ENCODE measurements around the gene TMEM178A. TPM values are rescaled to one million over a fixed set of nuclear protein-coding genes. Genes with fewer than 3 reads are reported as not detected.

The TMEM178A gene
- total RNA-seq, 1 donor from 2014 or later: 32.9 TPM

DNA sequence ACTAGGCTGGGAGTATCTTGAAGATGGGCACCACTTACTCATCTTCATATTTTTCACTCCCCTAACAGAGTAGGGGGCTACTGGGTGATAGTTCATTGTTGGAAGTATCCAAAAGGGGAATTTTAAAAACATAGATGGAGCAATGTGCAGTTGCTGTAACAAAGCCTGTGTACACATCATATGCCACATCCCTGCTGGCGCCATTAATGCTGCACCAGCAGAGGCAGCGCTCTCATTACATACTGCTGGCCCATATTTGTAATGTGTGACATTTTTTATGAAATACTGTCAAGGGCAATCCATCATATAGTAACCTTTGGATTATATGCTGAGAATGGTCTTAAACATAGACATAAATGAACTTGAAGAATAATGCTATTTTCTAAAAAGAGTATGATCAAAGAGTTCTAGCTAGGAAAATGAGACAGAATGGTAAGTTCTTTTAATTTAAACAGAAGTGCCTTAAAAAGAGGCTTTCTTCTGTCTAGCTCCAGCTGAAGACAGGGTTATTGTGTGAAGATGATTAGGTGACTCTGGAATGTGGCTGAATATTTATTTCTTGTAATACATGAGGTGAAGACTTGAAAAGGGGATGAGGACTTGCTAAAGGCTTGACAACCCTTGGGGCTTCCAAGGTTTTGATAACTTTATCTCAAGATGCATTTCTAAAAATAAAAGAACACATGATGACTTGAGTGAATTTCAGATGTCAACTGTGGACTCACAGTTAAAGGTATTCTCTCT, 2.4 kb upstream of the TMEM178A start:
- Mint-ChIP-seq H3K9me3 (ENCODE audit: low read depth) (no peaks in the 10 kb centered on the region), H3K27ac (no peak overlapping the region), H3K27me3 (peaks cover 8% of the 10 kb centered on the region), H3K4me1 (ENCODE audit: low read depth) (peaks cover 25% of the 10 kb centered on the region), H3K36me3 (ENCODE audit: insufficient read depth) (no peaks in the 10 kb centered on the region), H3K4me3 (ENCODE audit: low read depth) (no peak overlapping the region)
- no peak for DNase-seq (ENCODE audit: low spot score, unreplicated experiment)
- TF ChIP-seq, protein P1, sequence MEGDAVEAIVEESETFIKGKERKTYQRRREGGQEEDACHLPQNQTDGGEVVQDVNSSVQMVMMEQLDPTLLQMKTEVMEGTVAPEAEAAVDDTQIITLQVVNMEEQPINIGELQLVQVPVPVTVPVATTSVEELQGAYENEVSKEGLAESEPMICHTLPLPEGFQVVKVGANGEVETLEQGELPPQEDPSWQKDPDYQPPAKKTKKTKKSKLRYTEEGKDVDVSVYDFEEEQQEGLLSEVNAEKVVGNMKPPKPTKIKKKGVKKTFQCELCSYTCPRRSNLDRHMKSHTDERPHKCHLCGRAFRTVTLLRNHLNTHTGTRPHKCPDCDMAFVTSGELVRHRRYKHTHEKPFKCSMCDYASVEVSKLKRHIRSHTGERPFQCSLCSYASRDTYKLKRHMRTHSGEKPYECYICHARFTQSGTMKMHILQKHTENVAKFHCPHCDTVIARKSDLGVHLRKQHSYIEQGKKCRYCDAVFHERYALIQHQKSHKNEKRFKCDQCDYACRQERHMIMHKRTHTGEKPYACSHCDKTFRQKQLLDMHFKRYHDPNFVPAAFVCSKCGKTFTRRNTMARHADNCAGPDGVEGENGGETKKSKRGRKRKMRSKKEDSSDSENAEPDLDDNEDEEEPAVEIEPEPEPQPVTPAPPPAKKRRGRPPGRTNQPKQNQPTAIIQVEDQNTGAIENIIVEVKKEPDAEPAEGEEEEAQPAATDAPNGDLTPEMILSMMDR (IDR thresholded peaks at IDR 0.05; ENCODE audit: unreplicated experiment): no peak

DNA sequence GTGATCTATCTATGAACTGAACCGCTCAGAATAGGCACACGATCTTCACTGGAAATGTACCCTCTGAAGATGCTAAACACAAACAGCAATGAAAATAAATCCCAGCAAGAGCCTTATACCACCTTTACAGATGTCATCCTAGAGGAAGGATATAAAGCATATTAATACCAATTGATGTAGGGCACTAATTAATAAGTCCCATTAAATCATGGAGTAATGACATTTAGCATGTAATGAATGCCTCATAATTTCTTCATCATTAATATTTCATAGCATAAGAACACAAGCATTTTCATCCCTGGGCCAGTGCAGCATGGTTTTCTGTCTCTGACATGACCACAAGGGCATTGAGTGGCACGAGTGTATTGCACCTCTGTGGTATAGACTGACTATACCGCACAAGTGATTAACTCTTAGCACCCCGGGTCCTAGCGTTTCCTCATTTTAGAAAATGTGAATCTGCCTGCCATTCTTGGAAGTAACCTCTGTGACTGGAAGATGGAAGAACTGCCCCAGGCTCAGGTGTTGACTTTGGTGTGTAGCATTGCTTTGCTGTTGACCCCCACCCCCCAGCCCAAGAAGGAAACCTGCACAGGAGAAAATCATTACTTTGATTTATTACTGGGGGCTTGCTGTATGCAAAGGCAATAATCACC, 1.4 kb upstream of the TMEM178A start:
- Mint-ChIP-seq H3K27ac (peak overlapping the region; percentile 98), H3K9me3 (ENCODE audit: low read depth) (no peaks in the 10 kb centered on the region), H3K4me3 (ENCODE audit: low read depth) (peak overlapping the region; percentile 94), H3K36me3 (ENCODE audit: insufficient read depth) (no peaks in the 10 kb centered on the region), H3K27me3 (peaks cover 9% of the 10 kb centered on the region), H3K4me1 (ENCODE audit: low read depth) (peaks cover 26% of the 10 kb centered on the region)
- TF ChIP-seq, protein P1 (IDR thresholded peaks at IDR 0.05; ENCODE audit: unreplicated experiment): no peak
- no peak for DNase-seq (ENCODE audit: low spot score, unreplicated experiment)

DNA sequence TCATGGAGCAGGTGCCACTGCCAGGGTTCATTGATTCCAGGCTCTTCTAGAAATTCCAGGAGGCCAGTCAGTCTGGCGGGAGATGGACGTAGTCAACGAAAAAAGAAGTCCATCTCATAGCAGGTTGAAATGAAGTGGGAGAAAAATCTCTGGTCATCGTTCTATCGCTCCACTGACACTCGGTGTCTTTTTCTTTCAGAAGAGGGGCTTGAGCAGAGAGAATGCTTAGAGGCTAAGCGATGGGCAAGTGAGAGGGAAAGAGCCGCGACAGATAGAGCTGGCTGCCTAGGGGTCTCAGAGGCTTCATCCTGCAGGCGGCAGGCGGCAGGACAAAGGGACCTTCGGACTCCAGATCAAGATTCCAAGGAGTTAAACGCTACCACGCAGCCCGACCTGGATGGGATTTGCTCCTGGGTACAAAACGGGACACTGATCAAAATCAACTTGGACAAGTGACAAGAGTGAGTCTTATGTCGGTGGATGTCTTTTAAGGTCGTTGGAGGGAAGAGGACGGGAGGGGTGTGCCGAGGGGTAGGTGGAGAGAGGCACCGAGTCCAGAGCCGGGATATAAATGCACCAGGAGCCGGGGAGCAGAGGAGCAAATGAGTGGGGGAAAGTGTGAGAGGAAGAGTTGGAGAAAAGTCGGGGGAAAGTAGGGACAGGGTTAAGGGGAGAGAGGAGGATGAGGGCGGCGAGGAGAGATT, 677 bp upstream of the TMEM178A start:
- H3K27me3 Mint-ChIP-seq: peaks cover 9% of the 10 kb centered on the region
- H3K27ac Mint-ChIP-seq: peak overlapping the region; percentile 98
- no peaks in the 10 kb centered on the region for H3K9me3 Mint-ChIP-seq (ENCODE audit: low read depth)
- H3K4me1 Mint-ChIP-seq (ENCODE audit: low read depth): peaks cover 26% of the 10 kb centered on the region
- TF ChIP-seq, protein P1 (IDR thresholded peaks at IDR 0.05; ENCODE audit: unreplicated experiment): no peak
- H3K36me3 Mint-ChIP-seq (ENCODE audit: insufficient read depth): no peaks in the 10 kb centered on the region
- peak; percentile 10 for DNase-seq (ENCODE audit: low spot score, unreplicated experiment)
- peak overlapping the region; percentile 94 for H3K4me3 Mint-ChIP-seq (ENCODE audit: low read depth)

DNA sequence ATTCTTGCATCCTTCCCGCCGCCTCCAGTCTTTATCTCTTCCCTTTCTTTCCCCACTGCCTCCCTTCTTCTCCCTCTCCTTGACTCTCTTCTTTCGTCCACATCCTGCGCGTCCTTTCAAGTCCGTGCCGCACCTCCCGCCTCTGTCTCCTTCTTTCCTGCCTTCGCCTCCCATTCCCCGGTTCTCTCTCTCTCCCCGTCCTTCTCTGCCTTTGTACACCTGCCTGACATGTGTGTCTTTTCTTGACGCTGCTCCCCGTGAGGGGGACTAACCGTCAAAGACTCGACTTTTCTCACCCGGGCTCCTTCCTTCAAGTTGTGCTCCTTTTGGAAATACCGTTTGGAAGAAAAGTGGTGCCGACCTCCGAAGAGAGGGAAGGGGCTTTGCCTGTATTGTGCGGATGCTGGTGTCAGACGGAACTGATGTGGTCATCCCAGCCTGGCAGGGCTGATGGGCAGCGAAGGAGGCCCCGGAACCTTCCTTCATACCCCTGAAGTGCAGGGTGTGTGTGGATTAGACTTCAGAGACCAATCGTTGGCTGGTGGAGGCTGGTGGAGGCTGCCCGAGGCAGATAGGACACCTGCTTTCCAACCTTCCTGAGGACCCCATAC, 879 bp downstream of the TMEM178A start:
- Mint-ChIP-seq H3K27me3 (peaks cover 9% of the 10 kb centered on the region), H3K9me3 (ENCODE audit: low read depth) (no peaks in the 10 kb centered on the region), H3K36me3 (ENCODE audit: insufficient read depth) (no peaks in the 10 kb centered on the region), H3K27ac (peak overlapping the region; percentile 79), H3K4me3 (ENCODE audit: low read depth) (peak overlapping the region; percentile 88), H3K4me1 (ENCODE audit: low read depth) (peaks cover 26% of the 10 kb centered on the region)
- TF ChIP-seq, protein P1 (IDR thresholded peaks at IDR 0.05; ENCODE audit: unreplicated experiment): no peak
- DNase-seq (ENCODE audit: low spot score, unreplicated experiment): no peak

All from progenitor cell of endocrine pancreas (in vitro differentiated cells).